HG03520 (cell line): Measurements from ENCODE around the gene SRSF3.
"Not testable (repeated sequence)": the region's sequence is repeated elsewhere in the genome, so short reads cannot be mapped to it uniquely, and the experiment has no call there.

Source experiments
- ATAC-seq: cut with Tn5 transposase; IDR thresholded peaks from one replicate; pipeline ENCODE4 v1.9.1; 2021; ENCODE audit warnings: mild to moderate bottlenecking, moderate library complexity; ENCODE audit not compliant: unreplicated experiment

The SRSF3 gene

DNA sequence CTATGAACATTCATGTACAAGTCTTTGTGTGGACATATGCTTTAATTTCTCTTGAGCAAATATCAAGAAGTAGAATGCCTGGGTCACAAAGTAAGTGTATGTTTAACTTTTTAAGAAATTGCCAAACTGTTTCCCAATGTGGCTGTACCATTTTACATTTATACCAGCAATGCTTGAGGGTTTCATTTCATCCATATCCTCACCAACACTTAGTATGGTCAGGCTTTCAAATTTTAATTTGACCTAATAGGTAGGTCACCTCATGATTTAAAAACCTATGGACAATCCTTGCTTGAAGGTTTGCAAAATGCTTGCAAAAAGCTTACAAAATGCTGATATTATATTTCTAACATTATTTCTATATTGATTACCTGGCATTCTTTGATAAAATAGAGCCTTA lies 19.5 kb upstream of the SRSF3 start:
- ATAC-seq: no peak

DNA sequence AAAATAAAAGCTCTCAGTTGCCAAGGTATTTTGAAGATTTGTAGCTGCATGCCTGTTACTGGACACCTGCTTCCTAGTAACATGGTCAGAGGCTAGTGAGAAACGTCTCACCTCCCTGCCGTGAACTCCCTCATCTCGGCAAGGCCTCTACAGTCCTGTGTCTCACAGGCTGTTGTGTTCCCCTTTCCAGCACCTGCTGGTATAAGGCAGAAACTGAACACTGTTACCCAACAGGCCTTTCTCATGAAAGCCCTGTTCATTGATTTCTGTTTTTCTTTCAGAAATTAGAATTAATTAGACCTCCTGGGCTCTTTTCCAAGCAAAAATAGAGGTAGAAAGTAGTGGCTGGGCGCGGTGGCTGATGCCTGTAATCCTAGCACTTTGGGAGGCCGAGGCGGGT lies 17.6 kb upstream of the SRSF3 start:
- no peak for ATAC-seq

DNA sequence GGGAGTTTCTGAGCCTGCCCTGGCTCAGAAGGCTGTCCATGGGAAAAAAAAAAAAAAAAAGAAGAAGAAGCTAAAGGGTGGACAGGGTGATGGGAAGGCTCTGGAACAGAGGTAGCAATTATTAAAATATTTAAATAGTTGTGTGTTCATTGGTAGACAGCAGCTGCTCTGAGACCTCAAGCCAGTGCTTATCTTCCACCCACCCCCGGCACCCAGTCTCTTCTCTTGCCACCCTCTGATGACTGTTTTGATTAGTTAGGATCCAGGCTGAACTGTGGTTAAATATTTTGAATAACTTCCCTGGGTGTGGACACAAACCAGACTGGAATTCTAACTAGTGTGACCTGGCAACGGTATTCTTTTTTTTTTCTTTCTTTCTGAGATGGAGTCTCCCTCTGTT lies 16.9 kb upstream of the SRSF3 start:
- no peak for ATAC-seq

DNA sequence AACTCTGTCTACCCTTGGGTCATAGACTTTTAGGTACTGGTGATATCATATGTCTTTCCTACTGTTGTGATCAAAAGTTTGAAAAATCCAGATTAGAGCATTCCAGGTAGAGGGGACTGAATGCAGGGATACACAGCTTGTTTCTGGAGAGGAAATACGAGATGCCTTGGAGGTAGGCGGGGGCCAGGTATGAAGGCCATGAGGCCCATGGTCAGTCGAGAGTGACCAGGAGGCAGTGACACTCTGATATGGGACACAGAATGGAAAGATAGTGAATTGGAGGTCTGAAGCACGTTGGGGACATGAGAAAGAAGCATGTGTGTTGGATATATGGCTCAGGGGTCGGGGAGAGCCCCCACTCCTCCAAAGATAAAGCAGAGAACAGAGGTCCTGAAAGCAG lies 16.1 kb upstream of the SRSF3 start:
- no peak for ATAC-seq

DNA sequence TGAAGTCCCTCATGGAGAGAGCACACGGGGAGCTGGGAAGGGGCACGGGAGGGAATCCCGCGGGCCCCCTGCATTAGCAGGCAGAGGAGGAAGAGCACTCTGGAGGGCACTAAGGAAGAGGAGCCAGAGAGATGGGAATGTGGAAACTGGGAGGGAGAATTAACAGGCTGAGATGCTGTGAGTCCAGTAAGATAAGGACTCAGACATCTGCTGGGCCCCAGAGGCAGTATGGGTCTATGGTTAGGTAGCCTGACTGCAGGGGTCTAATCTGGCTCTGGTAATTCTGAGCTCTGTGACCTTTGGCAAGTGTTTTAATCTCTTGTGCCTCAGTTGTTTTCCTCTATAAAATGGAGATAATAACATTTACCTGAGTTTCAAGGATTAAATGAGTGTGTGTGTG lies 15.7 kb upstream of the SRSF3 start:
- ATAC-seq: no peak

DNA sequence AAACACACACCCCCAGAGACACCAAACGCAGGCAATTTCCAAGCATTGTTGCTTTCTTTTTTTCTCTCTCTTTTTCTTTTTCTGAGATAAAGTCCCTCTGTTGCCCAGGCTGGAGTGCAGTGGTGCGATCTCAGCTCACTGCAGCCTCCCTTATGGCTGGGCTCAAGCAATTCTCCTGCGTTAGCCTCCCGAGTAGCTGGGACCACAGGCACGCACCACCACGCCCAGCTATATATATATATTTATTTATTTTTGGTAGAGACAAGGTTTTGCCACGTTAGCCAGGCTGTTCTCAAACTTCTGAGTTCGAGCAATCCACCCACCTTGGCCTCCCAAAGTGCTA lies 14.0 kb upstream of the SRSF3 start:
- ATAC-seq: no peak

DNA sequence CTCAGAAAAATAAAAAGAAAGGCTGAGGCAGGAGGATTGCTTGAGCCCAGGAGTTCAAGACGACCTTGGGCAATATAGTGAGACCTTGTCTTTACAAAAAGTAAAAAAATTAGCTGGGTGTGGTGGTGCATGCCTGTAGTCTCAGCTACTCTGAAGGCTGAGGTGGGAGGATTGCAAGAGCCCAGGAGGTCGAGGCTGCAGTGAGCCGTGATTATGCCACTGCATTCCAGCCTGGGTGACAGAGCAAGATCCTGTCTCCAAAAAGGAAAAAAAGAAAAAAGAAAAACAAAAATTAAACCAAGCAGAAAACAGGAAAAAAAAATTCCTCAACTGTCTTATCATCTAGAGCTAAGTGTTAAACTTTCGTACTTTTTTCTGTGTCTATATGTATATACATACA lies 12.4 kb upstream of the SRSF3 start:
- no peak for ATAC-seq

DNA sequence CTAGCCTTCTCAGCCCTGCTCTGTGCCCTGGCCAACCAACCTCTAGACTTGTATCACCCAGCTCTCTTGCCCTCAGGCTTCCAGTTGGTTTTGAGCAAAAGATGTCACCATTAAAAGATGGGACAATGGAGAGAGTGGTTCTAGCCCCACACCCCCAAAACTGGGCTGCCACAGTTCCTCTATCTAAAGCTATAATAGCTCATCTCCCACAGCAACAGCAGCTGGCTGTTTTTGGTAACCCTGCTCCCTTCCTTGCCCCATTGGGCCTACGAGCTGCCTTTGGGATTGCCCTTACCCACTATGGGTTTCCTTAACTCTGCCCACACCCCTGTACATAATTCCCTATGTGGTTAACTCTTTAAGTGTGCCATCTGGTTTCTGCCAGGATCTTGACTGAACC lies 7.6 kb upstream of the SRSF3 start:
- ATAC-seq: no peak

DNA sequence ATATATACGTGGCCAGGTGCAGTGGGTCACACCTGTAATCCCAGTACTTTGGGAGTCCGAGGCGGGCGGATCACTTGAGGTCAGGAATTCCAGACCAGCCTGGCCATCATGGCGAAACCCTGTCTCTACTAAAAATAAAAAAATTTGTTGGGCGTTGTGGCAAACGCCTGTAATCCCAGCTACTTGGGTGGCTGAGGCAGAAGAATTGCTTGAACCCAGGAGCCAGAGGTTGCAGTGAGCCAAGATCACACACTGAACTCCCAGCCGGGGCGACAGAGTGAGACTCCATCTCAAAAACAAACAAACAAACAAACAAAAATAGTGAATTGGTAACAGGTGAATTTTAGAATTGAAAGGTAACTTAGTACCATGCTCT lies 5.1 kb upstream of the SRSF3 start:
- not testable (repeated sequence) for ATAC-seq

DNA sequence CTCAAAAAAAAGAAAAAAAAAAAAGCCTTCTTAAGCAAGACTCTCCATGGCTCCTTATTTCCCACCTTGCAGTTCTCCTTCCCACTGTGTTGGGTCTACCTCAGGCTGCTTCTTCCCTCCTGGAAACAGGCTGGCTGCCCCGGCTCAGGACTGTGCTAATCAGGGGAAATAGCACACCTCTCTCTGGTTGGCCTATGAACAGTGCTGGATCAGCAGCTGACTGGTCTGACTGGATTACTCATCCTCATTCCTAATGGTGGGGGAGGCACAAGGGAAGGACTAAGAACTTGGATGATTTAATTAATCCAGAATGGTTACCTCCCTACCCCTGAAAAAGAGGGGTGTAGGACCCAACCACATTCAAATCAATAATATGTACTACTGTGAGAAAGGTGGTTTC lies 3.9 kb upstream of the SRSF3 start:
- ATAC-seq: no peak

DNA sequence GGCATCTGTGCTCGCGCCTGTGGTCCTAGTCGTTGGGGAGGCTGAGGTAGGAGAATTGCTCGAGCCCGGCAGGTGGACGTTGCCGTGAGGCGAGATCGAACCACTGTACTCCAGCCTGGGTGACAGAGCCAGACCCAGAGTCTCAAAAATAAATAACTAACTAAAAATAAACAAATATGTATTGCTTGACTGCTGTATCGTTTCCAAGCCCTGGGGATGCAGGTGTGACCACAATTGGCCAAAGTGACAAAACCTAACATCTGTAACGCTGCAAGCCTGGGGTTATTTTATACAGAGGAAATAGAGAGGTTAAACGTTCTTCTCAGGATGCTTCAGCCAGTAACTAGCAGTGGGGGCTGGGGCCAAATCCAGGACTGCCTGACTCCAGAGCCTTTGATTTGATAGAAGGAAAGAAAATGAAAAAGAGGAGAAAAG lies 1.9 kb upstream of the SRSF3 start:
- no peak for ATAC-seq

DNA sequence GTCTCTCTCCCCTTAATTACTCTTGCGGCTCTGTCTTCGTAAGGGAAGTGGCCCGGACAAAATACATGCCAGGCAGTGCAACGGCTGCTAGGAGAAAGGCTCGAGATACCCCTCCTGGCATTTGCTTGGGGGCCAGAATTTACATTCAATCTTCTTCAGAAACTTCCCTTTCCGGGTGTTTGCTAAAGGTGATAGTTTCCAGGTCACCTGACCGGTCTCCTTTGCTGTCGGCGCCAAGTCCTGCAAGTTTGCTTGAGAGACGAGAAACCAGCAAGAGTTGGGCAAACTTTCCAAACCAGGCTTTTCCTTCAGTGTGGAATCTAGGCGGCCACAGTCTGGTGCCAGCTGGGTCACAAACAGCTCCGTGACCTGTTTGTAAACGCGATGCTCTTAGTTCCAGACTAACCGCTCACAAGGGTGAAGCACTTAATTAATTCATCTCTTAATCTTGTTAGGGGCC lies 563 bp upstream of the SRSF3 start:
- peak; percentile 12 for ATAC-seq

DNA sequence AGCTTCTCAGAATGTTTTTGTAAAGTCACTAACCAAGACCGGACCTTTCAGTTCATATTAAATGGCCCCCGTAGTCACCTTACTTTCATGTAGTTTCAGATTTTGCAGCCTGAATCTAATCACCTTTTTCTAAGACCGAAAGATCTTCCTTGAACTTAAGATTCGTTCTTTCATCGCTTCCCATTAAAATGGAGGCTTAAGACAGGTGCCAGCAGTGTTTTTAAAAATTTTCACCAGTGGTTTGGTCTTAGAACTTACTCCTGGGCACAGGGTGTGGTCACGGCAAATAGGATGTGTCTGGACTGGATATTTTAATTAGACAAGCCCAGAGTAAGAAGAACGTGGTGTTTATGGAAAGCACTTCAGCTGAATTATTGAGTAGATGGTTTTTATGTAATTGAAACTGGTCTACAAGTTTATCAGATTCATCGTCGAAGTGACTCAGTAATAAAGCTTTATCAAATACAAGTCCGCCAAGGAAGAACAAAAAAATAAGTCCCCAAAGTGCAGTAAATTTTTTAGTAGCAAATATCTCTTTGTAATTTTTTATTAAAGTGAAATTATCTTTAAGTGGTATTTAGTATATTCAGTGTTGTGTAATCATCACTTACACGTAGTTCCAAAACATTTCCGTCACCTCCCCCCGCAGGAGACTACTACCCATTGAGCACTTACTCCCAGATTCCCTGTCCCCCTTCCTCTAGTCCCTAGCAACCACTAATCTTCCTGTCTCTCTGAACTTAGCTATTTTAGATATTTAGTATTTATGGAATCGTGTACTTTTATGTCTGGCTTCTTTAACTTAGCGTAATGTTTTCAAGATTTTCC lies 868 bp downstream of the SRSF3 start:
- no peak for ATAC-seq

DNA sequence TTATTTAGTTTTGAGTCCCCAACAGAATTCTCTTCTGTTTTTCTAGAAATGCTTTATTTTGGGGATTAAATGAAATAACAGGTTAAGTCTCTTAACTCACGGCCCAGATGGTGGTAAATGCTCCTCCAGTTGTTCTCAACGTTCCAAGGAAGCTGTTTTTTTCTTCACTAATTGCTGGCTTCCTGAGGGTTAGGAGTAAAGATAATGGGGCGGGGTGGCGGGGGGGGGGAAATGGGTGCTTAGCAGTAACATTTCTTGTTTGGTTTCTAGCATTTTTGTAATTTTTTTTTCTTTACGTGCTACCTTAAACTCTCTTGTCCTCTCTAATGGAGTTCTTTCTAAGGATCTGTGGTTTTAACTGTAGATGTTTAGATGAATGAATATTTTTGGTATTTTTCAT lies 2.2 kb downstream of the SRSF3 start:
- no peak for ATAC-seq

DNA sequence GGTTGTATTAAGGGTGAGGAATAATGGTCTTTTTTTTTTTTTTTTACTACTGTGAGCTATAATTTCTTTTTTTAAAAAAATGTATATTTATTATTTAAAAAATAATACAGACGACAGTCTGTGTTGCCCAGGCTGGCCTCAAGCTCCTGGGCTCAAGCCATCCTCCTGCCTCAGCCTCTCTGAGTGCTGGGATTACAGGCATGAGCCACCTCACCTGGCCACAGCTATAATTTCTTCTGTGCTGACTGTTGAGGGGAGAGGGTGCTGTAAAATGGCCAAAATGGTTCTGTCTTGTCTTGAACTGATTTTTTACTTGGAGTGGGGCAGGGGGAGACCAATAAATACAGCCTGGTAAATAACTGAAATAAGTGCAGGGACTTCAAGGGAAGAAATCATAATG lies 3.6 kb downstream of the SRSF3 start:
- ATAC-seq: no peak

DNA sequence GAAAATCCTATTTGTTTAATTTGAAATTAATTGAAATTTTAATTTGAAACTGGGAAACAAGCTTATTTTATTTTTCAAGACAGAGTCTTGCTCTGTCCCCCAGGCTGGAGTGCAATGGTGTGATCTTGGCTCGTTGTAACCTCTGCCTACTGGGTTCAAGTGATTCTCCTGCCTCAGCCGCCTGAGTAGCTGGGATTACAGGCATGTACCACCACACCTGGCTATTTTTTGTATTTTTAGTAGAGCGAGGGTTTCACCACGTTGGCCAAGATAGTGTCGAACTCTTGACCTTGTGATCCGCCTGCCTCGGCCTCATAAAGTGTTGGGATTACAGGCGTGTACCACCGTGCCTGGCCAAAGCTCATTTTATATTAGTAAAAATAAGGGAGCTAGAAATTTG lies 4.2 kb downstream of the SRSF3 start:
- no peak for ATAC-seq

DNA sequence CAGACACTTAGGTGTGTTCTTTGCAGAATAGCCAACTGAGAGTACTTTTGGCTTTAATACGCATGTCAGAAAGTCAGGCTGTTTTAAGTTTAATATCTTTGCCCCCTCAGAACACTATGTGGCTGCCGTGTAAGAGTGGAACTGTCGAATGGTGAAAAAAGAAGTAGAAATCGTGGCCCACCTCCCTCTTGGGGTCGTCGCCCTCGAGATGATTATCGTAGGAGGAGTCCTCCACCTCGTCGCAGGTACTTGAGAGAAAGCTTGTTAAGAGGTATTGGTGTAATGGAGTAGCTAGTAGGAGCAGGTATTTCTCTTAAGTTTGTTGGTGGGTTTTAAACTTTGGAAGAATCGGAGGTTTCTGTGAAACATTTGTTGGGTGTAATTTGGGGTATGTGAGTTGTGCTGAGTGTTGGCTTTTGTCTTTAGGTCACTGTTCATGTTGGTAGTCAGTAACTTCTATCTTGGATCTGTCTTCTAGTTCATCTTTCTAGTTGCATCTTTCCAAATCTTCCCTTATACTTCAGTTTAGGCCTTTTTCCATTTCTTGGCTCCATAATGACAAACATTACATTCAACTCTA lies 4.7 kb downstream of the SRSF3 start:
- ATAC-seq: no peak

DNA sequence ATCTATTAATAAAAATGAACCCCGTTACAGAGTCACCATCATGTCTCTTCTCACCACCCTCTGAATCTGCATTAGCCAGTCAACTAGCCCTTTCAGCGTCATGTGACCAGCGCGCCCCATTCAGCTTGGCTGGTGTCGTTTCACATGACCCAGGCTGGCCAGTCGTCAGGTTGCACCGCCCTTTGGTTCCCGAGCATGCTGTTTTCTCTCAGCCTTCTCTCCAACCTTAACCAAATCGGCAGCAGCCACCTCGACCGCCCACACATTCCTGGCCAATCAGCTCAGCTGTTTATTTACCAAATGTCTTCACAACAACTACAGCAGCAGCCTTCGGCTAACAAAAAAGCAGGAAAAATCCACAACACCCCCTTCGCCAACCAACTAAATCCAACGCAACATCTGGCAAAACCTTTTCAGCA lies 5.6 kb downstream of the SRSF3 start:
- ATAC-seq: no peak

DNA sequence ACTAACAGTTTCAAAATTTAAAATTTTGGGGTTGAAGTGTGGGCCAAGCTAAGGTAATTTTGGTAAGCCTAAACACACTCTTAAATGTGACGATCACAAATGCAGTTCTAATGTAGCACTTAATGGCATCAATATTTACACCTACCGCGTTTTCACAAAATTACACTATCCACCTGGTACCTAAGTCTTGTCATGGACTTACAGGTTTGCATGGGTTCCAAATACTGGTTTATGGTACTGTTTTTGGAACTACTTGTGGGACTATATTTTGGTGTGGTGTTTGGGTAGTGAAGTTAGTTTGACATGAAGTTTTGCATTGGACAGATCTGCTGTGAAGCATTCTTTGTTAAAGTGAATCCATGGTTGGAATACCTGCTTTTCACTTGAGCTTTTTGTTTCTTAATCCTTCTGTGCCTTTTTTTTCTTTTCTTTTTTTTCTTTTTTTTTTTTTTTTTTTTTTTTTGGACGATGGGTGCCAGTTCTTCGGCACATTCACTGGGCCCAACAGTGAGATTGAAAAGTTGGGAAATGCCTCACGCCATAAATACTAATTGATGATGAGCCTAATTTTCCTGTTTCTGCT lies 6.5 kb downstream of the SRSF3 start:
- ATAC-seq: no peak

DNA sequence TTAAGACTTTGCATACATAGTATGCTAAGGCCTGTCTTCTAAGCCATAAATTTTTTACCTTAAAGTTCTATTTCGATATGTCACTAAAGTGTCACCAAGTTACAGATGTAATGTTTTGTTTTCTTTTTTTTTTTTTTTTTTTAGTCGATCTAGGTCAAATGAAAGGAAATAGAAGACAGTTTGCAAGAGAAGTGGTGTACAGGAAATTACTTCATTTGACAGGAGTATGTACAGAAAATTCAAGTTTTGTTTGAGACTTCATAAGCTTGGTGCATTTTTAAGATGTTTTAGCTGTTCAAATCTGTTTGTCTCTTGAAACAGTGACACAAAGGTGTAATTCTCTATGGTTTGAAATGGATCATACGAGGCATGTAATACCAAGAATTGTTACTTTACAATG lies 7.7 kb downstream of the SRSF3 start:
- ATAC-seq: not testable (repeated sequence)

DNA sequence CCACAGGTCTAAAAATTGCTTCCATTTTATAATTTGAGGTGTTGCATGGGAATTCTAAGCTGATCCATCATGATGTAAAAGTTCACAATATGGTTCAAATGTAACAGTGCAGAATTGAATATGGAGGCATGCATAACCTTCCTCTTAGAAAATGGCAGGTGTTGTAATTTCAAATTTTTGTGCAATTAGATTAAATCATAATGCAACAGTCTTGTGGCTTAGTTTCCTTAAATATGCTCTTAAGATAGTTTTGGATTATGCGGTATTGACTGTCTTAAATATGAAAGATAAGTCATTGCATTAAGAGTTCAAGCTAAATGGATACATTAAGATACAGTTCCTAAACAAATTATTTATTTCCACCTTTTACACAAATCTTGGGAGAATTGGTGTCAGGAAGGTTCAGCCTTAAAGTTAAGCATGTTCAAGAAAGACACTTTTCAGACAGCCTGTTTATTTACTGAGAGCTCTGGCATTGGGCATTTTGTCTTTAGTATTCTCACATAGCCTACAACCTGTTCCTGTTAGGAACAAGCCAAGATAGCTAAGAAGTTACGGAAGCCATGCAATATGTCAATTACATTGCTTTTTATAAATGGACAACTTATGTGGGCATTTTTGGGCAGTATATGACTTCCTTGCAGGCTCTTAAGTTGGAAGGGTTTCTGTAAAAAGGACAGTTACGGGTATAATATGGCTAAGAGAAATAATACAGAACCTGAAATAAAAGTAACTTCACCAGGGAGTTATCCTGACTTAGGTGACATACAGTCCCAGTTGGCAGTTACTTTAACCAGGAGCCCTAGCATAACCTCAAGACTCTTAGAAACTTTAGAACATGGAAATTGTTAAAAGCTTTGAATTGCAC lies 9.3 kb downstream of the SRSF3 start:
- no peak for ATAC-seq
